Testis (tissue), 2 donors: ENCODE results near the gene FRMPD4.

Experiments
- POLR2A ChIP-seq: fragments of 450-650 bp; IDR thresholded peaks from one replicate; pipeline ENCODE4 v1.6.1; 2017; ENCODE audit warnings: antibody characterized with exemption, mild to moderate bottlenecking, moderate library complexity
- TF ChIP-seq, protein P1 (sequence below), 3 experiments: fragments of 450-650 bp in 2 of 3; fragments of 200-600 bp in 1 of 3; sonication (generic) in 1 of 3; IDR thresholded peaks; one replicate each; pipeline ENCODE4 v1.5.1; 2016 to 2019; ENCODE audit warnings: antibody characterized with exemption in 3 of 3, mild to moderate bottlenecking in 2 of 3, moderate library complexity in 1 of 3

GRCh38 chrX:12770440-12770839, 632.2 kb downstream of the FRMPD4 start:
- TF ChIP-seq, protein P1, sequence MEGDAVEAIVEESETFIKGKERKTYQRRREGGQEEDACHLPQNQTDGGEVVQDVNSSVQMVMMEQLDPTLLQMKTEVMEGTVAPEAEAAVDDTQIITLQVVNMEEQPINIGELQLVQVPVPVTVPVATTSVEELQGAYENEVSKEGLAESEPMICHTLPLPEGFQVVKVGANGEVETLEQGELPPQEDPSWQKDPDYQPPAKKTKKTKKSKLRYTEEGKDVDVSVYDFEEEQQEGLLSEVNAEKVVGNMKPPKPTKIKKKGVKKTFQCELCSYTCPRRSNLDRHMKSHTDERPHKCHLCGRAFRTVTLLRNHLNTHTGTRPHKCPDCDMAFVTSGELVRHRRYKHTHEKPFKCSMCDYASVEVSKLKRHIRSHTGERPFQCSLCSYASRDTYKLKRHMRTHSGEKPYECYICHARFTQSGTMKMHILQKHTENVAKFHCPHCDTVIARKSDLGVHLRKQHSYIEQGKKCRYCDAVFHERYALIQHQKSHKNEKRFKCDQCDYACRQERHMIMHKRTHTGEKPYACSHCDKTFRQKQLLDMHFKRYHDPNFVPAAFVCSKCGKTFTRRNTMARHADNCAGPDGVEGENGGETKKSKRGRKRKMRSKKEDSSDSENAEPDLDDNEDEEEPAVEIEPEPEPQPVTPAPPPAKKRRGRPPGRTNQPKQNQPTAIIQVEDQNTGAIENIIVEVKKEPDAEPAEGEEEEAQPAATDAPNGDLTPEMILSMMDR (IDR thresholded peaks at IDR 0.05): peak; percentile 27 to 59 (median 40)
- TF ChIP-seq POLR2A: no peak
